Calu3 (cell line): ENCODE measurements around the gene KLF6. TPM values are rescaled to one million over a fixed set of nuclear protein-coding genes. Genes with fewer than 3 reads are reported as not detected.

ENCODE experiments used
- BruUV-seq: library from RNA; stranded (reverse); fragments of 400-500 nt; replicated peaks from 2 replicates; lab custom pipeline; 2021; lab: Mats Ljungman, UMichigan
- CTCF ChIA-PET: fragments of 300-600 bp; sonication (Branson Sonifier 250); formaldehyde crosslinking; loops from one replicate; lab custom pipeline; 2022; ENCODE audit warnings: antibody characterized with exemption; lab: Charles Lee
- DNase-seq: peaks from one replicate; pipeline ENCODE4 v3.0.0; 2022
- H3K27ac Mint-ChIP-seq: one replicate; pipeline ENCODE4 v1.8.0; 2022; ENCODE audit warnings: mixed read lengths; ENCODE audit not compliant: unreplicated experiment
- H3K27me3 Mint-ChIP-seq: one replicate; pipeline ENCODE4 v1.8.0; 2022; ENCODE audit warnings: mixed read lengths; ENCODE audit not compliant: unreplicated experiment
- H3K36me3 Mint-ChIP-seq: one replicate; pipeline ENCODE4 v1.8.0; 2022; ENCODE audit warnings: mild to moderate bottlenecking, moderate library complexity, mixed read lengths; ENCODE audit not compliant: insufficient read depth, unreplicated experiment
- H3K4me1 Mint-ChIP-seq: one replicate; pipeline ENCODE4 v1.8.0; 2022; ENCODE audit warnings: mild to moderate bottlenecking, low read depth, mixed read lengths; ENCODE audit not compliant: unreplicated experiment
- H3K4me3 Mint-ChIP-seq: one replicate; pipeline ENCODE4 v1.8.0; 2022; ENCODE audit warnings: mild to moderate bottlenecking, low read depth, moderate library complexity, mixed read lengths; ENCODE audit not compliant: unreplicated experiment
- H3K9me3 Mint-ChIP-seq: one replicate; pipeline ENCODE4 v1.8.0; 2022; ENCODE audit warnings: low read depth, mixed read lengths; ENCODE audit not compliant: unreplicated experiment
- intact Hi-C: fragments of 100-400 bp; cut with micrococcal nuclease; formaldehyde crosslinking; loops from one replicate; pipeline ENCODE4 v1.10.0; 2022; ENCODE audit not compliant: unreplicated experiment
- total RNA-seq: library from RNA; stranded (reverse); gene quantifications from 2 replicates; pipeline ENCODE4 v1.2.3, GENCODE V29; 2022
- TF ChIP-seq, protein P1 (sequence below): fragments of 200-600 bp; IDR thresholded peaks from one replicate; pipeline ENCODE4 v1.8.0; 2022; ENCODE audit warnings: antibody characterized with exemption; ENCODE audit not compliant: unreplicated experiment

KLF6 gene
- total RNA-seq, 1 experiment from 2014 or later, result 140 TPM

DNA sequence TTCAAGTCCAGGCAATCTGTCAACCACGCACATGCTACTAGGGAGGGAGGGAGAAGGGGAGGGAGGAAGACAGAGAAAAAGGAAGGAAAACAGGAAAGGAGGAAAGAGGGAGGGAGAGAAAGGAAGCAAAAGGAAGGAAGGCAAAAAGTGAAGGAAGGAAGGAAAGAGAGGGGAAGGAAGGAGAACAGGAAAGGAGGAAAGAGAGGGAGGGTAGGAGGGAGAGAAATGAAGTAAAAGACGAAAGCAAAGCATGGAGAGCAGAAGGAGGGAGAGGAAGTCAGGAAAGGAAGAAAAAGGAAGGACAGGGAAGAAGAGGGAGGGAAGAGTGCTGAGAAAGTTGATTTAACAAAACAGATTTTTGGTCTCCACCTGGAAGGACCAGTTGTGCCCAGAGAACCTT, 25.6 kb downstream of the KLF6 start:
- DNase-seq, result no peak
- Mint-ChIP-seq H3K27ac (peak overlapping the region; percentile 42), H3K4me1 (peaks cover 79% of the 10 kb centered on the region), H3K4me3 (no peak overlapping the region), H3K36me3 (peaks cover 31% of the 10 kb centered on the region), H3K27me3 (no peaks in the 10 kb centered on the region), H3K9me3 (no peaks in the 10 kb centered on the region)
- TF ChIP-seq, protein P1, sequence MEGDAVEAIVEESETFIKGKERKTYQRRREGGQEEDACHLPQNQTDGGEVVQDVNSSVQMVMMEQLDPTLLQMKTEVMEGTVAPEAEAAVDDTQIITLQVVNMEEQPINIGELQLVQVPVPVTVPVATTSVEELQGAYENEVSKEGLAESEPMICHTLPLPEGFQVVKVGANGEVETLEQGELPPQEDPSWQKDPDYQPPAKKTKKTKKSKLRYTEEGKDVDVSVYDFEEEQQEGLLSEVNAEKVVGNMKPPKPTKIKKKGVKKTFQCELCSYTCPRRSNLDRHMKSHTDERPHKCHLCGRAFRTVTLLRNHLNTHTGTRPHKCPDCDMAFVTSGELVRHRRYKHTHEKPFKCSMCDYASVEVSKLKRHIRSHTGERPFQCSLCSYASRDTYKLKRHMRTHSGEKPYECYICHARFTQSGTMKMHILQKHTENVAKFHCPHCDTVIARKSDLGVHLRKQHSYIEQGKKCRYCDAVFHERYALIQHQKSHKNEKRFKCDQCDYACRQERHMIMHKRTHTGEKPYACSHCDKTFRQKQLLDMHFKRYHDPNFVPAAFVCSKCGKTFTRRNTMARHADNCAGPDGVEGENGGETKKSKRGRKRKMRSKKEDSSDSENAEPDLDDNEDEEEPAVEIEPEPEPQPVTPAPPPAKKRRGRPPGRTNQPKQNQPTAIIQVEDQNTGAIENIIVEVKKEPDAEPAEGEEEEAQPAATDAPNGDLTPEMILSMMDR, result no peak
- intact Hi-C loops, result loop anchor here (5.0 to 10.0 kb wide), 3 partner anchors 75 to 292 kb away; no protein-coding TSS in a partner anchor
- no TSS peak for BruUV-seq
- CTCF ChIA-PET, result interaction anchor here (0.7 kb wide), 1 partner anchor 92 kb away, joined by 3 read pairs; no protein-coding TSS in a partner anchor

DNA sequence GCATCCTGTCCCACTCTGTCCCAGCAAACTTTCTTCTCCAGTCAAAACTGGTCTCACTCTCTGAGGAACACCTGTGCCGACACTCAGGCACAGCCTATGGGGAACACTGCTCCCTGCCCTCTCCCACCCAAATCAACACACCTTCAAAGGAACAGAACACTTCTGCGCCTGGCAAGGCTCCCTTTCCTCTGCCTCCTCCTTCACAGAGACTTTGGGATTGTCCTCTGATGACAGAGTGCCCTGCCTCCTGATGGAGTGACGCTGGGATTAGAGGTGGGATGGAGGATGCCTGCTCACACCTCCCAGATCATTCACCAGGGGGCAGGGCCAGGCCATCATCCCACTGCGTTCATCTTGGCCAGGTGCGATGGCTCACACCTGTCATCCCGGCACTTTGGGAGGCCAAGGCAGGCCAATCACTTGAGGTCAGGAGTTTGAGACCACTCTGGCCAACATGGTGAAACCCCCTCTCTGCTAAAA, 26.5 kb downstream of the KLF6 start:
- Mint-ChIP-seq H3K27ac (peak overlapping the region; percentile 83), H3K4me3 (no peak overlapping the region), H3K27me3 (no peaks in the 10 kb centered on the region), H3K36me3 (peaks cover 31% of the 10 kb centered on the region), H3K4me1 (peaks cover 71% of the 10 kb centered on the region), H3K9me3 (no peaks in the 10 kb centered on the region)
- intact Hi-C loops, result loop anchor here (5.0 to 10.0 kb wide), 3 partner anchors 74 to 291 kb away; no protein-coding TSS in a partner anchor
- CTCF ChIA-PET, result interaction anchor here (0.5 to 1.6 kb wide), 8 partner anchors 19 to 1542 kb away, joined by 3 to 9 read pairs (median 3); no protein-coding TSS in a partner anchor
- TF ChIP-seq, protein P1, result no peak
- BruUV-seq, result no TSS peak
- DNase-seq, result no peak

DNA sequence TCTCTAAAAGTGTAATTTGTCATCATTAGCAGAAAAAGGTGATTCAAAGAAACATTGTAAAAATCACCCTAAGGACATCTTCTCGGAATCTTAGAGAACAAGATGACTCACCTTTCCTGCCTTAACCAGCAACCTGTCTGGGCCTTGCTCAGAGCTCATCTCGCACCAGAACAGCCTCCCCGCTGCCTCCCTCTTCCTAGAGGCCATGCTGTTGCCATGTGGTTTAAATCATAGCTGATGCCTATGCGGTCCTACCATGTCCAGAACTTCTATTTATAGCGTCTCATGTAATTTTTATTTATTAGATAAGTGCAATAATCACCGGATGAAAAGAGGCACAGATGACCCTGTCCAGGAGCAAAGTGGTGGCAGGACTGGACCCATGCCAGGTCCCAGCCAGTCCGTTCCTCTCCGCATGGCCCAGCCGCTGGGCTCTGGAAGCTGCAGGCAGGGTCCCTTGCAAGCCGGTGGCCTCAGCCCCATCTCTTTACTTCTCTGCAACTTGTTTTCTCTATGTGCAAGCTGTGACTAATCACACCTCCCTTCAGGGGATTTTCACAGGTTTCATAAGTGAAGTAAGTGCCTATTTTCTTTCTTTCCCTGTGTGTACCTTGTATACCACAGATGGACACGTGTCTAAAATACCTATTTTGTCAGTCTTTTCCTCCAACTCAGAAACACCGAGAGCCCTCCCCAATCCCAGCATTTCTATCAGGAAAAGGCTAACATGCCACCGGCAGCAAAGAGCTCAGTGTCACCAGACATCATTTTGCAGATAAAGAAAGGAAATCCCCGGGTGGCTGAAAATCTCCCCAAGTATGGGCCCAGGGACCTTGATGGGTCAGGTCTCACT, 27.1 kb downstream of the KLF6 start:
- TF ChIP-seq, protein P1, result no peak
- H3K4me3 Mint-ChIP-seq, result no peak overlapping the region
- DNase-seq, result no peak
- H3K27ac Mint-ChIP-seq, result peak overlapping the region; percentile 83
- H3K36me3 Mint-ChIP-seq, result peaks cover 27% of the 10 kb centered on the region
- peaks cover 64% of the 10 kb centered on the region for H3K4me1 Mint-ChIP-seq
- intact Hi-C loops, result loop anchor here (5.0 to 10.0 kb wide), 3 partner anchors 73 to 291 kb away; no protein-coding TSS in a partner anchor
- H3K9me3 Mint-ChIP-seq, result no peaks in the 10 kb centered on the region
- BruUV-seq, result no TSS peak
- CTCF ChIA-PET, result interaction anchor here (0.5 to 1.6 kb wide), 8 partner anchors 18 to 1543 kb away, joined by 3 to 9 read pairs (median 3); no protein-coding TSS in a partner anchor
- no peaks in the 10 kb centered on the region for H3K27me3 Mint-ChIP-seq

DNA sequence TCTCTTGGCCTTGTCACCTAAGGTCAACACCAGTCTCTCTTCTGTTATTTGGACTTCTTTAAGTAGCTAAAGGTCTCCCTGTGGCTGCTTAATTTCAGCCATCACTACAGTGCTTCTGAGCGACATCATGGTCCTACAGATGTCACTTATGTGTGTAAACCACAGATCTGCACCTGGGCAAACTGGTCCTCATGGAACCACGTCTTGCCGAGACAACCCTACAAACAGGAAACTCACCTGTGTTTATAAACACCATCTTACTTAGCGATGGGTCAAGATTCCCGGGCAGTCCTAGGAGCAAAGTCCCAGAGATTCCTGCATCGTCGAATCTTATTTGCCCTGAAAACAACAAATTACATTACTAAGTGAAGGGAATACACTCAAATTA, 27.8 kb downstream of the KLF6 start:
- Mint-ChIP-seq H3K27ac (no peak overlapping the region), H3K27me3 (no peaks in the 10 kb centered on the region), H3K9me3 (no peaks in the 10 kb centered on the region), H3K36me3 (peaks cover 20% of the 10 kb centered on the region), H3K4me3 (no peak overlapping the region), H3K4me1 (peaks cover 58% of the 10 kb centered on the region)
- CTCF ChIA-PET, result interaction anchor here (1.0 to 1.6 kb wide), 3 partner anchors 17 to 94 kb away, joined by 3 to 9 read pairs (median 3); no protein-coding TSS in a partner anchor
- no peak for DNase-seq
- intact Hi-C loops, result loop anchor here (5.0 to 10.0 kb wide), 3 partner anchors 72 to 290 kb away; no protein-coding TSS in a partner anchor
- TF ChIP-seq, protein P1, result no peak
- no TSS peak for BruUV-seq
